Measurements from ENCODE around the gene C6orf89.
A peak's percentile ranks its signal among the peaks of the same experiment; 100 is the strongest.
"Not testable (repeated sequence)": the region's sequence is repeated elsewhere in the genome, so short reads cannot be mapped to it uniquely, and the experiment has no call there.

Gene C6orf89

DNA sequence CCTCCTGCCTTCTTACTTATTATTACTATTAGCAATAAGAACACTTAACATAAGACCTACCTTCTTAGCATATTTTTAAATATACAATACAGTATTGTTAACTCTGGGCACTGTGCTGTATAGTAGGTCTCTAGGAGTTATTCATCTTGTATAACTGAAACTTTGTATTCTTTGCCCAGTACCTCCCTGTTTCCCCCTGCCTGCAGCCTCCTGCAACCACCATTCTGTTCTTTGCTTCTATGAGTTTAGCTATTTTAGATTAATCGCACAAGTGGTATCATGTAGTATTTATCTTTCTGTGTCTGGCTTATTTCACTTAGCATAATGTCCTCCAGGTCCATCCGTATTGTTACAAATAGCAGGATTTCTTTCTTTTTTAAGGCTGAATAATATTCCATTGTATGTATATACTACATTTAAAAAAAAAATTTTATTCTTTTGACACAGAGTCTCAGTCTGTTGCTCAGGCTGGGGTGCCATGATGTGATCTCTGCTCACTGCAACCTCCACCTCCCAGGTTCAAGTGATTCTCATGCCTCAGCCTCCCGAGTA is 4.4 kb downstream of the C6orf89 start:
- H3K79me2 ChIP-seq: peaks cover 24% of the 10 kb centered on the region
- TF ChIP-seq, protein P1, sequence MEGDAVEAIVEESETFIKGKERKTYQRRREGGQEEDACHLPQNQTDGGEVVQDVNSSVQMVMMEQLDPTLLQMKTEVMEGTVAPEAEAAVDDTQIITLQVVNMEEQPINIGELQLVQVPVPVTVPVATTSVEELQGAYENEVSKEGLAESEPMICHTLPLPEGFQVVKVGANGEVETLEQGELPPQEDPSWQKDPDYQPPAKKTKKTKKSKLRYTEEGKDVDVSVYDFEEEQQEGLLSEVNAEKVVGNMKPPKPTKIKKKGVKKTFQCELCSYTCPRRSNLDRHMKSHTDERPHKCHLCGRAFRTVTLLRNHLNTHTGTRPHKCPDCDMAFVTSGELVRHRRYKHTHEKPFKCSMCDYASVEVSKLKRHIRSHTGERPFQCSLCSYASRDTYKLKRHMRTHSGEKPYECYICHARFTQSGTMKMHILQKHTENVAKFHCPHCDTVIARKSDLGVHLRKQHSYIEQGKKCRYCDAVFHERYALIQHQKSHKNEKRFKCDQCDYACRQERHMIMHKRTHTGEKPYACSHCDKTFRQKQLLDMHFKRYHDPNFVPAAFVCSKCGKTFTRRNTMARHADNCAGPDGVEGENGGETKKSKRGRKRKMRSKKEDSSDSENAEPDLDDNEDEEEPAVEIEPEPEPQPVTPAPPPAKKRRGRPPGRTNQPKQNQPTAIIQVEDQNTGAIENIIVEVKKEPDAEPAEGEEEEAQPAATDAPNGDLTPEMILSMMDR (IDR thresholded peaks at IDR 0.05): no peak
- no peak overlapping the region for H2AFZ ChIP-seq
- no peak overlapping the region for H3K27ac ChIP-seq
- H3K4me1 ChIP-seq: peaks cover 3% of the 10 kb centered on the region
- no peak overlapping the region for H3K4me2 ChIP-seq (ENCODE audit: low read length)
- H3K4me3 ChIP-seq (ENCODE audit: low read depth, low read length): no peak overlapping the region
- no peaks in the 10 kb centered on the region for H3K36me3 ChIP-seq (ENCODE audit: control insufficient read depth, insufficient read depth, low read length)
- H3K27me3 ChIP-seq (ENCODE audit: control insufficient read depth, insufficient read depth, low read length): no peaks in the 10 kb centered on the region
- no peaks in the 10 kb centered on the region for H3K9me3 ChIP-seq (ENCODE audit: control insufficient read depth, low read length)
- no peak overlapping the region for H3K9ac ChIP-seq

DNA sequence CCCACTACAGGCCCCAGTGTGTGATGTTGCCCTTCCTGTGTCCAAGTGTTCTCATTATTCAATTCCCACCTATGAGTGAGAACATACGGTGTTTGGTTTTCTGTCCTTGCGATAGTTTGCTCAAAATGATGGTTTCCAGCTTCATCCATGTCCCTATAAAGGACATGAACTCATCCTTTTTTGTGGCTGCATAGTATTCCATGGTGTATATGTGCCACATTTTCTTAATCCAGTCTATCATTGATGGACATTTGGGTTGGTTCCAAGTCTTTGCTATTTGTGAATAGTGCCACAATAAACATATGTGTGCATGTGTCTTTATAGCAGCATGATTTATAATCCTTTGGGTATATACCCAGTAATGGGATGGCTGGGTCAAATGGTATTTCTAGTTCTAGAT is 5.4 kb downstream of the C6orf89 start:
- H3K27me3 ChIP-seq (ENCODE audit: control insufficient read depth, insufficient read depth, low read length); H3K27ac ChIP-seq; H3K36me3 ChIP-seq (ENCODE audit: control insufficient read depth, insufficient read depth, low read length); H3K9ac ChIP-seq; H3K4me1 ChIP-seq; H3K4me3 ChIP-seq (ENCODE audit: low read depth, low read length); H3K9me3 ChIP-seq (ENCODE audit: control insufficient read depth, low read length); H2AFZ ChIP-seq; H3K4me2 ChIP-seq (ENCODE audit: low read length): not testable (repeated sequence)
- H3K79me2 ChIP-seq: peaks cover 24% of the 10 kb centered on the region

DNA sequence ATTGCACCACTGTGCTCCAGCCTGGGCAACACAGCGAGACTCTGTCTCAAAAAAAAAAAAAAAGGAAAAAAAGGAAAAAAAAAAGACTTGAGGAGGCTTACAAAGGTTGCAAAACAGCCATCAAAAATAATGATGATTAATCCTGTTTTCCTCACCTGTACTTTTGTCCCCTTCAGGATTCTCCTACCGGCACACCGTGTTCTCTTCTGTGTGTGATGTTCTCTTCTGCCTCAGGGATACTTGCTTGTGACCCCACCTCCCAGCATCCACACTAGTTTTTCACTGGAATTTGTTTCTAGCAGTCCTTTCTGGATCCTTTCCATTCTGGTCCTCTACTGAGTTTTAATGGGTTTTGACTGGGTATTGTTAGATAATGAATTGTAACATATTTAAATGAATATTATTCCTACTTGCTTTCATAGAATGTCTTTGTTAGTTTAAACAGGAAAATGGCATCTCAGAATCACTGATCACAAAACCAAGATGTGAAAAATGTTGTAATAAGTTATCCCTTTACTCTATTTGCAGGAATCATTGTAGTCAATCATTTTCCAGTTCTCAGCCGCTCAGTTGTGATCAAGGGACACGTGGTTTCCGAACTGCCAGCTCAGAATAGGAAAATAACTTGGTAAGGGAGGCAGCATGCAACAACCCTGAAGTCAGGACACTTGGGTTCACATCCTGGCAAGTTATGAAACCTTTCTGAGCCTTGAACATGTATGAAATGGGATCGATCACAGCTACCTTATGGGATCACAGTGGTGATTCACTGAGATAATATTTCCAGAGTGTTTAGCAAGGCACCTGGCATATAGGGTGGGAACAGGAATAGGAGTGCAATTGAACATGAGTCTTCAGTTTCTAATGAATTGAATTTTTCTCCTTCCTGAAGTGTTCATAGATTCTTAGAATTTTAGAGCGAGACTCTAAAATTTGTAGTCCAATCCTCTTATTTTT is 8.5 kb downstream of the C6orf89 start:
- Histone ChIP-seq H3K27me3 (ENCODE audit: control insufficient read depth, insufficient read depth, low read length) (no peaks in the 10 kb centered on the region), H2AFZ (no peak overlapping the region), H3K4me3 (ENCODE audit: low read depth, low read length) (no peak overlapping the region), H3K9ac (no peak overlapping the region), H3K4me1 (no peaks in the 10 kb centered on the region), H3K27ac (no peak overlapping the region), H3K79me2 (peaks cover 32% of the 10 kb centered on the region), H3K4me2 (ENCODE audit: low read length) (no peak overlapping the region), H3K9me3 (ENCODE audit: control insufficient read depth, low read length) (no peaks in the 10 kb centered on the region), H3K36me3 (ENCODE audit: control insufficient read depth, insufficient read depth, low read length) (no peaks in the 10 kb centered on the region)
- TF ChIP-seq, protein P1 (IDR thresholded peaks at IDR 0.05): no peak

DNA sequence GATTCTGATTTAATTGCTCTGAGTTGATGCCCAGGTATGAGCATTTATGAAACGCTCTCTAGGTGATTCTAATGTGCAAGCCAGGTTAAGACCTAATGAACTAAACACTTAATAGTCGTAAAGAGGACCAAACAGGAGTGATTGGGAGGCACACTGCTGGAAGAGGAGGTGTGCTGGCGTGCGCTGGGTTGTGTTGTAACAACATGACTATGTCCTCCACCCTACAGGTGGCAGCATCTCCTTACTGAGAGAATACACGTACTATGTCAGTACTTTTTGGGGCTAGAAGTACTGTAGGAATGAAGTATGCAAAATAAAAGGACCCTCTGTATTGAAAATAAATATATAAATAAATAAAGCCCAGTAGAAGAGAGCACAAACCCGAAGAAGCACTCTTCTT is 11.9 kb downstream of the C6orf89 start:
- Histone ChIP-seq H3K36me3 (ENCODE audit: control insufficient read depth, insufficient read depth, low read length) (no peaks in the 10 kb centered on the region), H3K9ac (peak overlapping the region; percentile 4), H3K4me1 (no peaks in the 10 kb centered on the region), H3K4me2 (ENCODE audit: low read length) (no peak overlapping the region), H3K27ac (no peak overlapping the region), H3K79me2 (peaks cover 27% of the 10 kb centered on the region), H3K27me3 (ENCODE audit: control insufficient read depth, insufficient read depth, low read length) (no peaks in the 10 kb centered on the region), H3K9me3 (ENCODE audit: control insufficient read depth, low read length) (no peaks in the 10 kb centered on the region), H3K4me3 (ENCODE audit: low read depth, low read length) (no peak overlapping the region), H2AFZ (no peak overlapping the region)
- TF ChIP-seq, protein P1 (IDR thresholded peaks at IDR 0.05): peak; percentile 14

DNA sequence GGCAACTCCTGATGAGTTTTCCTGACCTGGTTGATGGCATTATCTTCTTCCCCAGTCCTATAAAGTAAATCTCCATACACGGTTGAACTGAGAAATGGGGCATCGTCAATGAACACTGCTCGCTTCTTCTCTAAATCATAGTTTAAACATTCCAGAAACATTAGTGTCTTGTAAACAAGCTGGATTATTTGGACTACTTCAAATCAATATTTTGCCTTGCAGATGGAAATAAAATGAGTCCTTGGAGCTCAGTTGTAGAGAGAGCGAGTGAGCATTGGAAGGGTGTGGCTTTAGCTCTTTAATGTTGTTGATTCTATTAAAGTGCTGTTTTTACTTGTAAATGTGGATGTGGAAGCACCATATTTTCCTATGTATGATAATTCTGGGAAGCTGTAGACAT is 18.4 kb downstream of the C6orf89 start:
- peaks cover 14% of the 10 kb centered on the region for H3K4me1 ChIP-seq
- no peak overlapping the region for H3K4me3 ChIP-seq (ENCODE audit: low read depth, low read length)
- H3K4me2 ChIP-seq (ENCODE audit: low read length): no peak overlapping the region
- no peak overlapping the region for H3K27ac ChIP-seq
- no peak overlapping the region for H3K9ac ChIP-seq
- no peaks in the 10 kb centered on the region for H3K9me3 ChIP-seq (ENCODE audit: control insufficient read depth, low read length)
- H3K27me3 ChIP-seq (ENCODE audit: control insufficient read depth, insufficient read depth, low read length): no peaks in the 10 kb centered on the region
- no peaks in the 10 kb centered on the region for H3K36me3 ChIP-seq (ENCODE audit: control insufficient read depth, insufficient read depth, low read length)
- H3K79me2 ChIP-seq: peaks cover 26% of the 10 kb centered on the region
- no peak overlapping the region for H2AFZ ChIP-seq
- TF ChIP-seq, protein P1 (IDR thresholded peaks at IDR 0.05): no peak
